ENCODE measurements around the gene NFYC. TPM values are rescaled to one million over a fixed set of nuclear protein-coding genes. Genes with fewer than 3 reads are reported as not detected.
"Not testable (repeated sequence)": the region's sequence is repeated elsewhere in the genome, so short reads cannot be mapped to it uniquely, and the experiment has no call there.

The NFYC gene
- total RNA-seq, 1 donor from 2014 or later: 32.5 TPM

- no peak for DNase-seq (ENCODE audit: extremely low read depth, low read depth, low spot score)
Observed at GRCh38 chr1:40704817-40705733, 13.6 kb downstream of the NFYC start.

- no peak for DNase-seq (ENCODE audit: extremely low read depth, low read depth, low spot score)
Observed at GRCh38 chr1:40706626-40707025, 15.1 kb downstream of the NFYC start.

GRCh38 chr1:40708750-40709099 lies 17.2 kb downstream of the NFYC start:
- DNase-seq (ENCODE audit: extremely low read depth, low read depth, low spot score): peak; percentile 74

- DNase-seq (ENCODE audit: extremely low read depth, low read depth, low spot score): peak; percentile 95
Observed at GRCh38 chr1:40709100-40709801, 17.7 kb downstream of the NFYC start.

- no peak for DNase-seq (ENCODE audit: extremely low read depth, low read depth, low spot score)
Observed at GRCh38 chr1:40709802-40710278, 18.3 kb downstream of the NFYC start.

GRCh38 chr1:40710581-40711315 lies 19.2 kb downstream of the NFYC start:
- no peak for DNase-seq (ENCODE audit: extremely low read depth, low read depth, low spot score)

GRCh38 chr1:40711465-40712404 lies 20.2 kb downstream of the NFYC start:
- no peak for DNase-seq (ENCODE audit: extremely low read depth, low read depth, low spot score)

- DNase-seq (ENCODE audit: extremely low read depth, low read depth, low spot score): no peak
Observed at GRCh38 chr1:40712405-40712944, 21.0 kb downstream of the NFYC start.

GRCh38 chr1:40712997-40713396 lies 21.5 kb downstream of the NFYC start:
- no peak for DNase-seq (ENCODE audit: extremely low read depth, low read depth, low spot score)

GRCh38 chr1:40715491-40716059 lies 24.1 kb downstream of the NFYC start:
- no peak for DNase-seq (ENCODE audit: extremely low read depth, low read depth, low spot score)

GRCh38 chr1:40717065-40717464 lies 25.6 kb downstream of the NFYC start:
- DNase-seq (ENCODE audit: extremely low read depth, low read depth, low spot score): no peak

GRCh38 chr1:40717955-40718354 lies 26.5 kb downstream of the NFYC start:
- DNase-seq (ENCODE audit: extremely low read depth, low read depth, low spot score): no peak

GRCh38 chr1:40720493-40720892 lies 29.0 kb downstream of the NFYC start:
- no peak for DNase-seq (ENCODE audit: extremely low read depth, low read depth, low spot score)

- DNase-seq (ENCODE audit: extremely low read depth, low read depth, low spot score): no peak
Observed at GRCh38 chr1:40722622-40723021, 31.1 kb downstream of the NFYC start.

- DNase-seq (ENCODE audit: extremely low read depth, low read depth, low spot score): no peak
Observed at GRCh38 chr1:40723196-40723955, 31.9 kb downstream of the NFYC start.

- not testable (repeated sequence) for DNase-seq (ENCODE audit: extremely low read depth, low read depth, low spot score)
Observed at GRCh38 chr1:40727662-40728061, 36.2 kb downstream of the NFYC start.

GRCh38 chr1:40729316-40729862 lies 37.9 kb downstream of the NFYC start:
- DNase-seq (ENCODE audit: extremely low read depth, low read depth, low spot score): not testable (repeated sequence)

- no peak for DNase-seq (ENCODE audit: extremely low read depth, low read depth, low spot score)
Observed at GRCh38 chr1:40732756-40733301, 41.3 kb downstream of the NFYC start.

All from glomerular endothelial cell (primary cell).